Endothelial cell of umbilical vein (primary cell): Measurements from ENCODE around the gene RPLP1. TPM values are rescaled to one million over a fixed set of nuclear protein-coding genes. Genes with fewer than 3 reads are reported as not detected.

ENCODE experiments used
- BruUV-seq: library from RNA; stranded (reverse); fragments of 400-500 nt; replicated peaks from 2 replicates; lab custom pipeline; 2021; lab: Mats Ljungman, UMichigan
- CTCF ChIA-PET: fragments of 300-600, 350-600 bp; sonication (Branson Sonifier 250); formaldehyde crosslinking; loops from one replicate; lab custom pipeline; 2021; ENCODE audit warnings: antibody characterized with exemption, inconsistent platforms; lab: Charles Lee
- POLR2A ChIA-PET: fragments of 300-600, 350-600 bp; sonication (Branson Sonifier 250); formaldehyde crosslinking; loops from one replicate; lab custom pipeline; 2021; ENCODE audit warnings: antibody characterized with exemption, inconsistent platforms; lab: Charles Lee
- DNase-seq: peaks from one replicate; pipeline ENCODE4 v3.0.0-alpha.2; 2011; ENCODE audit warnings: low read depth, low spot score
- FAIRE-seq: peaks from 2 replicates; lab custom pipeline; 2011; peaks lifted over from hg19 to GRCh38; lab: Jason Lieb, UNC
- H2AFZ ChIP-seq: 2 replicates; pipeline ENCODE4 v1.6.0; 2012; ENCODE audit warnings: low read depth, low read length, control low read depth, inconsistent platforms
- H3K27ac ChIP-seq: 2 replicates; pipeline ENCODE4 v1.5.1; 2011; ENCODE audit warnings: low read depth, mild to moderate bottlenecking, control low read depth, low read length, moderate library complexity; ENCODE audit not compliant: insufficient read depth
- H3K27me3 ChIP-seq, 2 experiments: 2 replicates each; pipeline versions ENCODE4 v1.6.0 to v1.6.1; 2011; ENCODE audit warnings: low read length in 2 of 2, mixed read lengths in 1 of 2; ENCODE audit not compliant: control insufficient read depth in 2 of 2, insufficient read depth in 2 of 2
- H3K36me3 ChIP-seq, 2 experiments: 2 replicates in 1 of 2; 3 replicates in 1 of 2; pipeline ENCODE4 v1.5.1; 2011; ENCODE audit warnings: low read length in 2 of 2, mild to moderate bottlenecking in 1 of 2, moderate library complexity in 1 of 2; ENCODE audit not compliant: control insufficient read depth in 2 of 2, insufficient read depth in 2 of 2; ENCODE audit errors: extremely low read depth in 1 of 2
- H3K4me1 ChIP-seq: 3 replicates; pipeline ENCODE4 v1.5.1; 2011; ENCODE audit warnings: mild to moderate bottlenecking, low read length; ENCODE audit not compliant: control insufficient read depth, insufficient read depth; ENCODE audit errors: extremely low read depth
- H3K4me2 ChIP-seq: 2 replicates; pipeline ENCODE4 v1.6.1; 2011; ENCODE audit warnings: low read length, control low read depth, mixed read lengths; ENCODE audit not compliant: insufficient read depth
- H3K4me3 ChIP-seq, 3 experiments: fragments of 200-600 bp in 1 of 3; sonication (generic), shearing (Covaris generic) in 1 of 3; replicated peaks in 1 of 3; 2 replicates each; pipeline ENCODE4 v1.5.1; 2011 to 2016; ENCODE audit warnings: control low read depth in 3 of 3, low read length in 3 of 3, mild to moderate bottlenecking in 2 of 3, inconsistent platforms in 1 of 3, low read depth in 1 of 3, moderate library complexity in 1 of 3; ENCODE audit not compliant: insufficient read depth in 1 of 3
- H3K79me2 ChIP-seq: 2 replicates; pipeline ENCODE4 v1.6.0; 2012; ENCODE audit warnings: low read length, inconsistent platforms; ENCODE audit not compliant: control insufficient read depth, insufficient read depth
- H3K9ac ChIP-seq: replicated peaks from 2 replicates; pipeline ENCODE3; 2011; ENCODE audit warnings: low read length, control low read depth; ENCODE audit not compliant: insufficient read depth; ENCODE audit errors: extremely low read depth
- H3K9me1 ChIP-seq: replicated peaks from 3 replicates; pipeline ENCODE4 v1.6.0; 2011; ENCODE audit warnings: mild to moderate bottlenecking, low read length; ENCODE audit not compliant: control insufficient read depth, insufficient read depth; ENCODE audit errors: extremely low read depth
- H3K9me3 ChIP-seq: replicated peaks from 2 replicates; pipeline ENCODE4 v1.5.1; 2012; ENCODE audit warnings: low read length, inconsistent platforms; ENCODE audit not compliant: control insufficient read depth, insufficient read depth
- H4K20me1 ChIP-seq: replicated peaks from 2 replicates; pipeline ENCODE3; 2011; ENCODE audit warnings: mild to moderate bottlenecking, low read length; ENCODE audit not compliant: control insufficient read depth, insufficient read depth; ENCODE audit errors: extremely low read depth
- EZH2 ChIP-seq: IDR thresholded peaks from 2 replicates; pipeline ENCODE4 v1.6.1; 2012; ENCODE audit warnings: borderline replicate concordance, low read depth, mild to moderate bottlenecking, moderate library complexity, low read length, inconsistent platforms; ENCODE audit not compliant: severe bottlenecking
- FOS ChIP-seq: IDR thresholded peaks from 2 replicates; pipeline ENCODE4 v1.6.1; 2011; ENCODE audit warnings: mild to moderate bottlenecking, low read length, moderate library complexity, borderline replicate concordance; ENCODE audit not compliant: insufficient read depth
- GATA2 ChIP-seq: IDR thresholded peaks from 2 replicates; pipeline ENCODE4 v1.7.0; 2011; ENCODE audit warnings: low read depth, mild to moderate bottlenecking, moderate library complexity, mixed read lengths, low read length; ENCODE audit not compliant: insufficient read length, insufficient read depth
- JUN ChIP-seq: IDR thresholded peaks from 2 replicates; pipeline ENCODE4 v1.6.1; 2011; ENCODE audit warnings: borderline replicate concordance, low read depth; ENCODE audit not compliant: insufficient read length, insufficient read depth
- MAX ChIP-seq: IDR thresholded peaks from 2 replicates; pipeline ENCODE4 v1.6.1; 2011; ENCODE audit not compliant: insufficient read depth, insufficient read length
- MYC ChIP-seq: IDR thresholded peaks from one replicate; pipeline ENCODE4 v1.6.1; 2011; ENCODE audit warnings: mild to moderate bottlenecking, low read depth, low read length
- POLR2A ChIP-seq: IDR thresholded peaks from 2 replicates; pipeline ENCODE4 v1.6.1; 2012; ENCODE audit warnings: low read depth, mild to moderate bottlenecking, control low read depth, low read length
- POLR2AphosphoS5 ChIP-seq: IDR thresholded peaks from 2 replicates; pipeline ENCODE4 v1.6.1; 2012; ENCODE audit warnings: low read depth, mild to moderate bottlenecking, control low read depth, low read length, moderate library complexity; ENCODE audit not compliant: insufficient read depth
- dilution Hi-C: fragments of 300-500 bp; cut with MboI; formaldehyde crosslinking; loops from one replicate; pipeline ENCODE4 v1.15.0; 2019; ENCODE audit warnings: low sequenced_read_pairs; ENCODE audit not compliant: extremely low pct_ligation_motif_present
- intact Hi-C: fragments of 100-400 bp; cut with micrococcal nuclease; formaldehyde crosslinking; loops from one replicate; pipeline ENCODE4 v1.10.0; 2022
- polyA plus RNA-seq, 4 experiments: library from polyadenylated mRNA; depleted of rRNA in 3 of 4; stranded (reverse) in 3 of 4; unstranded in 1 of 4; fragments of >200 nt; gene quantifications; 2 replicates each; pipeline versions ENCODE4 v1.2.1 to v1.2.3, GENCODE V29; 2011 to 2012; ENCODE audit warnings: missing spikeins in 1 of 4
- total RNA-seq: library from RNA; stranded (reverse); gene quantifications from 2 replicates; pipeline ENCODE4 v1.2.3, GENCODE V29; 2021
- TF ChIP-seq, protein P1 (sequence below), 2 donors: IDR thresholded peaks; 1 replicate in 1 of 2; 2 replicates in 1 of 2; pipeline ENCODE4 v1.5.1; 2011; ENCODE audit warnings: low read length in 2 of 2, mild to moderate bottlenecking in 2 of 2, moderate library complexity in 2 of 2, control low read depth in 1 of 2, inconsistent platforms in 1 of 2, low read depth in 1 of 2; ENCODE audit not compliant: insufficient read depth in 1 of 2; ENCODE audit errors: extremely low read depth in 1 of 2

Gene RPLP1
- total and polyA plus RNA-seq, 2 donors (not counting 3 experiments of a cell fraction or from before 2014, with no cell fraction given): 1,603 to 2,985 TPM

DNA sequence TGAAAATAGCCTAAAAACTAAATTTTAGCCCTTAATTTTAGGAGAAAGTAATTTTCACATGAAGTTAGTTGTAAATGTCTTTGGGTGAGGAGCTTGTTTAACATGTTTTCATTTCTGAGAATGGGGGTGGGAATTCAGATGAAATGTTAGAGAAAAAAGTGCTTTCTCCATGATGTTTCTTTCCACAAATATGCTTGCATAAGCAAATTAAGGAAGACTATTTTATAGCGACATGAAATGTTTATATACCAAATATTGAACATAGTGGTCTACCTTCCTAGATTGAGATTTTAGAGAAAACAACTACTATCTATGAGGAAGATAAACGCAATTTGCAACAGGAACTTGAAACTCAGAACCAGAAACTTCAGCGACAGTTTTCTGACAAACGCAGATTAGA lies 13.0 kb upstream of the RPLP1 start:
- Histone ChIP-seq H3K4me3 (no peak overlapping the region), H3K4me2 (no peak overlapping the region), H3K4me1 (no peaks in the 10 kb centered on the region), H3K9me1 (no peaks in the 10 kb centered on the region), H3K27me3 (no peaks in the 10 kb centered on the region), H3K27ac (no peak overlapping the region), H3K36me3 (peaks cover 4 to 25% of the 10 kb centered on the region in 2 experiments), H3K9ac (no peak overlapping the region), H3K79me2 (peaks cover 1% of the 10 kb centered on the region), H2AFZ (no peak overlapping the region), H4K20me1 (no peaks in the 10 kb centered on the region), H3K9me3 (no peaks in the 10 kb centered on the region)
- FAIRE-seq (no peak), DNase-seq (no peak)
- dilution Hi-C loops: no loop called here
- BruUV-seq: no TSS peak
- POLR2A ChIA-PET: no interaction called here
- CTCF ChIA-PET: no interaction called here
- TF ChIP-seq GATA2: no peak
- no peak for TF ChIP-seq FOS
- no peak for TF ChIP-seq JUN
- TF ChIP-seq, protein P1, sequence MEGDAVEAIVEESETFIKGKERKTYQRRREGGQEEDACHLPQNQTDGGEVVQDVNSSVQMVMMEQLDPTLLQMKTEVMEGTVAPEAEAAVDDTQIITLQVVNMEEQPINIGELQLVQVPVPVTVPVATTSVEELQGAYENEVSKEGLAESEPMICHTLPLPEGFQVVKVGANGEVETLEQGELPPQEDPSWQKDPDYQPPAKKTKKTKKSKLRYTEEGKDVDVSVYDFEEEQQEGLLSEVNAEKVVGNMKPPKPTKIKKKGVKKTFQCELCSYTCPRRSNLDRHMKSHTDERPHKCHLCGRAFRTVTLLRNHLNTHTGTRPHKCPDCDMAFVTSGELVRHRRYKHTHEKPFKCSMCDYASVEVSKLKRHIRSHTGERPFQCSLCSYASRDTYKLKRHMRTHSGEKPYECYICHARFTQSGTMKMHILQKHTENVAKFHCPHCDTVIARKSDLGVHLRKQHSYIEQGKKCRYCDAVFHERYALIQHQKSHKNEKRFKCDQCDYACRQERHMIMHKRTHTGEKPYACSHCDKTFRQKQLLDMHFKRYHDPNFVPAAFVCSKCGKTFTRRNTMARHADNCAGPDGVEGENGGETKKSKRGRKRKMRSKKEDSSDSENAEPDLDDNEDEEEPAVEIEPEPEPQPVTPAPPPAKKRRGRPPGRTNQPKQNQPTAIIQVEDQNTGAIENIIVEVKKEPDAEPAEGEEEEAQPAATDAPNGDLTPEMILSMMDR (IDR thresholded peaks at IDR 0.05; ENCODE audit: extremely low read depth in 1 of 2, insufficient read depth in 1 of 2, low read depth in 1 of 2, low read length in 2 of 2): no peak
- no peak for TF ChIP-seq MAX
- no peak for TF ChIP-seq POLR2AphosphoS5
- no peak for TF ChIP-seq MYC
- TF ChIP-seq POLR2A: no peak
- TF ChIP-seq EZH2: no peak
- intact Hi-C loops: no loop called here
